HG03097 (cell line): ENCODE data around the gene NIPBL.
A peak's percentile ranks its signal among the peaks of the same experiment; 100 is the strongest.
"Not testable (repeated sequence)": the region's sequence is repeated elsewhere in the genome, so short reads cannot be mapped to it uniquely, and the experiment has no call there.

Experiments used
- ATAC-seq: cut with Tn5 transposase; IDR thresholded peaks from one replicate; pipeline ENCODE4 v1.9.1; 2021; ENCODE audit not compliant: unreplicated experiment, low FRiP score

The NIPBL gene

DNA sequence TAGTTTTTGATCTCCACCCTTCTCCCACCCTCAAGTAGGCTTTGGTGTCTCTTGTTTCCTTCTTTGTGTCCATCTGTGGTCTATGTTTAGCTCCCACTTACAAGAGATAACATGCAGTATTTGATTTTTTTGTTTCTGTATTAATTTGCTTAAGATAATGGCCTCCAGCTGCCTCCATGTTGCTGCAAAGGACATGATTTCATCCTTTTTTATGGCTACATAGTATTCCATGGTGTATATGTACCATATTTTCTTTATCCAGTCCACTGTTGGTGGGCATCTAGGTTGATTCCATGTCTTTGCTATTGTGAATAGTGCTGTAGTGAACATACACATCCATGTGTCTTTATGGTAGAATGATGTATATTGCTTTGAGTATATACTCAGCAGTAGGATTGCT, 24.5 kb downstream of the NIPBL start:
- ATAC-seq = not testable (repeated sequence)

DNA sequence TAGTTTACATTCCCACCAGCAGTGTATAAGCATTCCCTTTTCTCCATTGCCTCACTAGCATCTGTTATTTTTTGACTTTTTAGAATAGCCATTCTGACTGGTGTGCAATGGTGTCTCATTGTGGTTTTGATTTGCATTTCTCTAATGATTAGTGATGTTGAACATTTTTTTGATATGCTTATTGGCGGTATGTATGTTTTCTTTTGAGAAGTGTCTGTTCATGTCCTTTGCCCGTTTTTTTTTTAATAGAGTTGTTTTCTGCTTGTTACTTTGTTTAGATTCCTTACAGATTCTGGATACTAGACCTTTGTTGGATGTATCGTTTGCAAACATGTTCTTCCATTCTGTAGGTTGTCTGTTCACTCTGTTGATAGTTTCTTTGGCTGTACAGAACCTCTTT, 25.3 kb downstream of the NIPBL start:
- ATAC-seq = no peak

DNA sequence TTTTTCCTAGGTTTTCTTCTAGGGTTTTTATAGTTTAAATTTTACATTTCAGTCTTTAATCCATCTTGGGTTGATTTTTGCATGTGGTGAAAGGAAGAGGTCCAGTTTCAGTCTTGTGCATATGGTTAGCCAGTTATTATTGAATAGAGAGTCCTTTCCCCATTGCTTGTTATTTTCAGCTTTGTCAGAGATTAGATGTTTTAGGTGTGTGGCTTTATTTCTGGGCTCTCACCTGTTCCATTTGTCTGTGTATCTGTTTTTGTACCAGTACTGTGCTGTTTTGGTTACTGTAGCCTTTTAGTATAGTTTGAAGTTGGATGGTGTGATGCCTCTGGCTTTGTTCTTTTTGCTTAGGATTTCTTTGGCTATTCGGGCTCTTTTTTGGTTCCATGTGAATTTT, 25.8 kb downstream of the NIPBL start:
- no peak for ATAC-seq

DNA sequence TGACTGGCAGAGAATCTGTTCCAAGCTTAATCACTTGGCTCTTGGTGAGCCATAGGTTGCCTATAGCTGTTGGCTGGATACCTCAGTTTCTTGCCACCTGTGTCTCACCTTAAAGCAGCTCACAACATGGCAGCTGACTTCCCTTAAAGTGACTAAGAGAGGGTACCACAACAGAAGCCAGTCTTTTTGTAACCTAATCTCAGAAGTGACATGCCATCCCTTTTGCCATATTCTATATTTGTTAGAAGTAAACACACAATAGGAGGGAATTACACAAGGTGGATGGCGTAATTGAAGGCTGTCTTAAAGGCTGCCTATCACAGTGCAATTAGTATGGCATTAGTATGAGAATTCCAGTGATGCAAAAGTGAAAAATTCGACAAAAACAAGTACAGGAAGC, 28.1 kb downstream of the NIPBL start:
- ATAC-seq = no peak

DNA sequence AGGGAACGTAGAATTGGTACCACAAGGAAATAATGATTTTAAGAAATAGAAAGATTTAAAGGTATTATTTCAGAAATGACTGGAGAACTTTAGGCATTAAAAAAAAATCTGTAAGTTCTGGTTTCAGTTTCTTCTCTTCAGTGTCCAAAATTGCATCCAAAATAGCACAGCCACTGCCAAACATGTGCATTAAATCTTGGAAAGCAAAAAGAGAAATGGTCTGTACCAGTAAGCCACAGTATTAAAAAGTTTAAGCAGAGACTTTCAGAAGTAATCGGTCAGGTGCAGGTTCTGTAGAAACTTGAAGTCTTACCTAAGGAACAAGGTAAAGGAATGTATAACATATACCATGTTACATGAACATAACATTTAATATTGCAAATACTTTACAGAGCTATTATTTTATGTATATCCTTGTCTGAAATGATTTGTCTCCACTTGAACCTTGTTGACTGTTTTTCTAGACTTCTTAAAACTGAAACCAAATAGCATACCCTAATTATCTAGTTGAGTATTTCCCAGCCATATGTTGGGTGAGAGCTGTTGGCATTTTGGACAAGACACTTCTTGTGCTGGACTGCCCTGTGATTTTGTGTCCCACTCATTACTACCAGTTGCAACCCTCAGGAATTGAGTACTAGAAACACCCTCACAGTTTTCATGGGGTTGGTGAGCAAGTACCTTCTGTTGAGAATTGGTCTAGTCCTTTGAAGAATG, 32.1 kb downstream of the NIPBL start:
- peak; percentile 39 for ATAC-seq

DNA sequence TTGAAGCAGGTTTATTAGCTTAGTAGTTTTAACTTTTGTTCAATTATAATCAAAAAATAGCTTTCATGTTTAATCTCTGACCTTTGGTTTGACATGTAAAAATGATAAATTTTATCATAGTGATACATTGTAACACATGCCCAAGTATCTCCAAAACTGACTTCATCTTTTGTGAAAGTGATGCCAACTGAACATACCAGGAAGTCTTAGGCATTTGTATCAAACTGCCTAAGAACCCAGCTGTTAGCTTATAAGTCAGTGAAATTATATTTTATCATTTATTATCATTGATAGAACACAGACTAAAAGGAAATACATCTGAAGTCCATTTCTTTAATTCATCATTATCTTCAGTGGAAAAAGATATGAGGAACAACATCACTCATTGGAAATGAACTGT, 39.1 kb downstream of the NIPBL start:
- no peak for ATAC-seq

DNA sequence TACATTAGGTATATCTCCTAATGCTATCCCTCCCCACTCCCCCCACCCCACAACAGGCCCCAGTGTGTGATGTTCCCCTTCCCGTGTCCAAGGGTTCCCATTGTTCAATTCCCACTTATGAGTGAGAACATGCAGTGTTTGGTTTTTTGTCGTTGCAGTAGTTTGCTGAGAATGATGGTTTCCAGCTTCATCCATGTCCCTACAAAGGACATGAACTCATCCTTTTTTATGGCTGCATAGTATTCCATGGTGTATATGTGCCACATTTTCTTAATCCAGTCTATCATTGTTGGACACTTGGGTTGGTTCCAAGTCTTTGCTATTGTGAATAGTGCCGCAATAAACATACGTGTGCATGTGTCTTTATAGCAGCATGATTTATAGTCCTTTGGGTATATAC, 40.0 kb downstream of the NIPBL start:
- not testable (repeated sequence) for ATAC-seq

DNA sequence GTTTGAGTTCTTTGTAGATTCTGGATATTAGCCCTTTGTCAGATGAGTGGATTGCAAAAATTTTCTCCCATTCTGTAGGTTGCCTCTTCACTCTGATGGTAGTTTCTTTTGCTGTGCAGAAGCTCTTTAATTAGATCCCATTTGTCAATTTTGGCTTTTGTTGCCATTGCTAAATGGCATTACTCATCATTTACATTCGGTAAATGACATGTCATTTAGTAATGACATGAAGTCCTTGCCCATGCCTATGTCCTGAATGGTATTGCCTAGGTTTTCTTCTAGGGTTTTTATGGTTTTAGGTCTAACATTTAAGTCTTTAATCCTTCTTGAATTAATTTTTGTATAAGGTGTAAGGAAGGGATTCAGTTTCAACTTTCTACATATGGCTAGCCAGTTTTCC, 40.8 kb downstream of the NIPBL start:
- not testable (repeated sequence) for ATAC-seq

DNA sequence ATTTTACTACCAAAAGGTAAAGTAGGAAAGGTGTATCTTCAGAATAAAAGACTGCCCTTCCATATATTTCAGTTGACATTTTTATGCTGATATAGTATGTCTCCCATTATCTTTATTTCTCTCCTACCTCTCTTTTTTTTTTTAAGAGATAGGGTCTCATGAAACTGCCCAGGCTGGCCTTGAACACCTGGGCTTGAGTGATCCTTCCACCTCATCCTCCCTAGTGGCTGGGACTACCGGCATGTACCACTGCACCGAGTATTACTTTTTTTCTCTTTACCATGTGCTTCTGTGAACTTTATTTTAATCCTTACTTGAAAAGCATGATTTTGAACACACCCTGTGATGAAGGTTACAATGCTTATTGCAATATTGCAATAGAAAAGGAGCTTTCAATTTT, 42.7 kb downstream of the NIPBL start:
- ATAC-seq = no peak

DNA sequence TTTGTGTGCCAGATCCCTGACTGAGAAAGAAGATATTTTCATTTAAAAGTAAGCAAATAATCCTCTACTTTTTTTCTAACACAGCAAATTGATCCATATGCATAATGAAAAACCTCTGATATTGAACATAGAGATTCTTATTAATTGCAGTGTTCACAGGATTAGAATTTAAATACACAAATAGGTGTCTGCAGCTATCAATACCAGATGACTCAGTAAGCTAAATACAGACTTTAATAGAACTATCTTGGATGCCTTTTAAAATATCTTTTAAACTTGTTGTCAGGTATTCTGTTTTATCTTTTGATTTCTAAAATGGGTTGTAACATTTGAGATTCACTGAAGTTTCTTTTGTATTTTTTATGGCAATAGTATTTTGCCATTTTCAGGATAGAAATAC, 43.1 kb downstream of the NIPBL start:
- ATAC-seq = no peak

DNA sequence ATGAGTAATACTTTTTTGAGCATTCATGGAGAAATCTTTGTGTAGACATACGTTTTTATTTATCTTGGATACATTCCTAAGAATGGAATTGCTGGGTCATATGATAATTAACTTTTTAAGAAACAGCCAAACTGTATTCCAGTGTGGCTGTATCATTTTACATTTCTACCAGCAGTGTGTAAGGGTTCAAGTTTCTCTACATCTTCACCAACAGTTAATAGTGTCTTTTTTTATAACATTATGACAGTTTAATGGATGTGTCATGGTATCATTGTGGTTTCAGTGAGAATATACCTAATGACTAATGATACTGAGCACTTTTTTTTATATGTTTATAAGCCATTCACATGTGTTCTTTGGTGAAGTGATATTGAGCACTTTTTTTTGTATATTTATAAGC, 52.4 kb downstream of the NIPBL start:
- ATAC-seq = no peak

DNA sequence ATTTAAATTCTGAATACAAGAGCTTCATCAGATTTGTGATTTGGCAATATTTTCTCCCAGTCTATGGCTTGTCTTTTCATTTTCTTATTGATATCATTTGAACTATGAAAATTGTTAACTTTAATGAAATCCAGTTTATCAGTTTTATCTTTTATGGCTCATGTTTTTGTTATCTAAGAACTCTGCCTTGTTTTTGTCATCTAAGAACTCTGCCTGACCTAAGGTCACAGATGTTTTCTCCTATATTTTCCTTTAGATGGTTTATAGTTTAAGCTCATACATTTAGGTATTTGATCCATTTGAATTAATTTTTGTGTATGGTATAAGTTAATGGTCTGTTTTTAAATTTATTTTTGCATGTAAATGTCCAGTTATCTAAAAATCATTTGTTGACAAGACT, 52.9 kb downstream of the NIPBL start:
- no peak for ATAC-seq

DNA sequence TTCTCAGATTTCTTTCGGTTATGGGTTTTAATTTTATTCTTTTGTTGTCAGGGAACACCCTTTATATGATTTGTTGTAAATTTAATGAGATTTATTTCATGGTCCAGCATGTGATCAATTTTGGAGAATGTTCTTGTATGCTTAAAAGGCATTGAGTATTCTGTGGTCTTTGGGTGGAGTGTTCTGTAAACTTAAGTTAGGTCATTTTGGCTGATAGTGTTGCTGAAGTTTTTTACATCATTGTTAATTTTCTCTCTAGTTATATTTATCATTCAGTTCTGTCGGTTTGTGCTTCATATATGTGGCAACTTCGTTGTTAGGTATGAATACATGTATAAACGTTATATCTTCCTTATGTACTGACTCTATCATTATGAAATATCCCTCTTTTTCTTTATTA, 55.5 kb downstream of the NIPBL start:
- ATAC-seq = no peak

DNA sequence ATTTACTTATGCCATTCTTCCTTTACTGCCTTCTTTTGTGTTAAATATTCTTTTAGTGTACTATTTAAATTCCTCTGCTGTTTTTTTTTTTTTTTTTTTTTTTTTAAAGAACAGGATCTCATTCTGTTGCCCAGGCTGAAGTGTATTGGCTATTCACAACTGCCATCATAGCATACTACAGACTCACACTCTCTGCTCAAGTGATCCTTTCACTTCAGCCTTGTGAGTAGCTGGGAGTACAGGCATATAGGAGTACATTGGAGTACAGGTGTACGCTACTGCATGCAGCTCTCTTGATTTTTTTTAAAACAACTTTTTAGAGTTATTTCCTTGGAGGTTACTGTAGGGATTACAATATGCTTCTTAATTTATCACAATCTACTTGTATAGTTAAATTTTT, 56.1 kb downstream of the NIPBL start:
- ATAC-seq = no peak

DNA sequence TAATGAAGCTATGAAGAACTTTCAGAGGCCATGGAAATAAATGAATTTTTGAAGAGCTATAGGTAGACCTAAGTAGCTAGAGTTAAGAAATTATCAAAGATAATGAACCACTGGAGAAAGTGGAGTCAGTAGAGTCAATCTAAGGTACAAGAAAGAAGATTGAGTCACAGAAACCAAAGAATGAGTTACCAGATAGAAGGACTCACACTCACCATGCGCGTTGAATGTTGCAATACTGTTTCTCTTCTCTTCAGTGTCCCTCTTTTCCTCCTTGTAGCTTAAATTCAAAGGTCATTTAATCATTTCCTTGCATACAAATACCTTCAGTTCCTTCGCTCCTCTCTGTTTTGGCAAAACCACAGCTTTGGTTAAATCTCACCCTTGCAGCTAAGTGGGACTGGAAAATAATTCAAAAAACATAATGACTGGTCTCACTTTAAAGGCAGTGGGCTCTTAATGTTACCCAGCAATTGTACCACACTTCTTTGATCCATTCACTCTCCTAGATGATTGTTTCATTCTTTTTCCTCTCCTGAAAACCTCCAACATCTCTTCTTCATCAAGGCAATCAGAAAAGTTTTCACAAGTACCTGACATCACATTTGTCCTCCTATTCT, 58.3 kb downstream of the NIPBL start:
- ATAC-seq = no peak

DNA sequence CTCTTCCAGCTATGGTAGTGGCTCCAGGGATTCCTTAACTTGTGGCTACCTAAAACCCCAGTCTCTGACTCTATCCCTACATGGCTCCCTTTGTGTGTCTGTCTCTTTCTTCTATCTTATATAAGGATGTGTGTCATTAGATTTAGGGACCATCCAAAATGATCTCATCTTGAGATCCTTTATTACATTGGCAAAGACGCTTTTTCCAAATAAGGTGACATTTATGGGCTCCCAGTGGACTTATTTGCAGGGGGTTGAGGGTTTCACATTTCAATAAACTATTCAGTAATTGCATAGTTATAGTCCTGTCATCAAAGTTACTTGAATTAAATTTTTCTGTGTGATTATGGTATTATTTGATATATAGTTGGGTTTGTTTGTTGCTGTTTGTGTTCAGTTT, 59.2 kb downstream of the NIPBL start:
- no peak for ATAC-seq

DNA sequence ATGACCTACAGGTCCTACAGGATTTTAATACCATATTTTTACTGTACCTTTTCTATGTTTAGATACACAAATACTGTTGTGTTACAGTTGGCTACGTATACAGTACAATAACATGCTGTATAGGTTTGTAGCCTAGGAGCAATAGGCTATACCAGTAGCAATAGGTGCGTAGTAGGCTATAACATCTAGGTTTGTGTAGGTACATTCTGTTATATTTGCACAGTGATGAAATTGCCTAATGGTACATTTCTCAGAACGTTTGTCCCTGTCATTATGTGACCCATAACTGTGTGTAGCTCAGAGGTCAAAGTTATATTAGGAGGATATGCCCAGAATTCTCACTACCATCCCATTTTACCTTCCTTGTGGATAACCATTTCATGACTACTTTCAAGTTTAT, 59.7 kb downstream of the NIPBL start:
- no peak for ATAC-seq

DNA sequence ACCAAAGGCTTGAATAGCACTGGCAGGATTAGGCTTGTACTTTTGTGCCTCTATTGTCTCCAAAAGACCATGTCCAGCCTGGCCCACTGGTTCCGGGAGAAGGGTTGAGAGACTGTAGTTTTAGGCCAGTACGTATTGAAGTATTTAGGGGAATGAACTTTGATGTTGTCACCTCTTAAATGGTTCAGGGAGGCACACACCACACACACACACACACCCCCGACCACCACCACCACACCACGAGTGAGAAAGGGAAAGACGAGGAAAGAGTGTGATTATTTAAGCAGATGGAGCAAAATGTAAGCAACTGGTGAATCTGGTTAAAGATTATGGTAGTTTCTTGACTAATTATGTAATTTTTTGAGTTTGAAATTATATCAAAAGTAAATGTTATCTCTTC, 61.6 kb downstream of the NIPBL start:
- ATAC-seq = no peak

DNA sequence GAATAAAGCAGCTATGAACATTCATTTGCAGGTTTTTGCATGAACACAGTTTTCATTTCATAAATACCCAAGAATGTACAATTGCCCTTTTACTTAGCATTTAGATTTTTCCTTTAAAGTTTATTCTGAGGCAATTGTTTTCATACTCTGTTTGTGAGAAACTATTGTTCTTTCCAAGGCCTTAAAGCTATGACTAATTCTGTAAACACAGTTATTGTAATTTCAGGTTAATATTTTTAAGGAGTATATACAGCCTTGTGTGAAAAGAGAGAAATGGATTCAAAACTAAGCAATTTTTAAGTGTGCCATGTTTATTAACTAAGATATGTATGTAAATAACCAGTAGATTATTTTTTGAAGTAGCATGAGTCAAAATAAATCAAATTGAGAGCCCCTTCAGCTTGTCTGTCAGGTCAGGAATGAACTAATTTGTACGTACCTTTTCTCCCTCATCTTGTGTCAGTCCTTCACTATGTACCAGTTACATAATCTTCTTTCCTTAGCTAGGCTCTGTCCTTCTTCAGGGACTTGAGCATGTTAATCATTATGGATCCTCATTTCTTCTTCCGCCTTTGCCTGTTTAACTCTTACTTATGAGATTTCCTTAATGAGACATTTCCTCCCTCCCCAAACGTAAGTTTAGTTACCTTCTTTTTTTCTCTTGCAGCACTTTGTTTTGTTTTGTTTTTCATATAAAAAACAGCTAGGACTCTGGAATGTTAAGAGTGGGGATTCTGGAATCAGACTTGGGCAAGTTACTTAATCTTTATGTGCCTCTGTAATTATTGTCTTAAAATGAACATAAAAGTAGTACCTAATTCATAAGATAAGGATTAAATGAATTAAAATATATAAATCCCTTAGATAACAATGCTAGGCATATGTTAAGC, 63.6 kb downstream of the NIPBL start:
- no peak for ATAC-seq

DNA sequence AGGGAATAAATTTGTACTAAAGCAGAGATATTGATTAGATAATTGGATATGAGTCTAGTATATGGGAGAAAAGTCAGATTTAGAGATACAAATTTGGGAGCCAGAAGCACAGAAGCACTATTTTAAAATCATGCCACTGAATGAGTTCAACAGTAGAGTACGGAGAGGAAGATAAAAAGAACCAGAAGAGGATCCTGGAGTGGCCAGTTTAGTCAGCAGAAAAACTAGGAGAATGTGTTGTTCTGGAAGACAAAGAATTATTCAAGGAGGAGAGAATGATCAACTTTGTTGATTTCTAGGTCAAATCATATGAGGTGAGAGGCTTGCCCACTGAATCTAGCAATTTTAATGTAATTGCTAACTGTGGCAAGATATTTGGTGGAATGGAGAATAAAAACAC, 67.0 kb downstream of the NIPBL start:
- ATAC-seq = no peak

DNA sequence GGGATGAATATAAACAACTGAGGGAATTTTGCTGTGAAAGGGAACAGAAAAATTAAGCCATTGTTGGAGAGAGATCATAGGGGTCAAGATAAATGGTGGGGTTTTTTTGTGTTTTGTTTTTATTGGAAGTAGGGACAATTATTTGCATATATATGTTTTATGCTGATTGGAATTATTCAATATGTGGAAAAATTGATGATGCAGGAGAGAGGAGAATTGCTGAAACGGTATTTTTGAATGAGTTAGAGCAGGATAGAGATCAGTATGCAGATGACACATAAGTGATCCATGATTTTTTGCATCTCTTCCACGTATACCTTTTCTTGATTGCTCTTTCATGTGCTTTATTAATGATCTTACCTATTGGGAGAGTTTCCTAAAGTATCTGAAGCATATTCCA, 67.5 kb downstream of the NIPBL start:
- no peak for ATAC-seq
